DND-41 (cell line): ENCODE results near the gene TUBGCP3.

Source experiments
- EZH2 ChIP-seq: IDR thresholded peaks from 3 replicates; pipeline ENCODE4 v1.6.1; 2012; ENCODE audit warnings: borderline replicate concordance, low read depth, mild to moderate bottlenecking, moderate library complexity, low read length, inconsistent platforms; ENCODE audit not compliant: severe bottlenecking
- TF ChIP-seq, protein P1 (sequence below): IDR thresholded peaks from 2 replicates; pipeline ENCODE4 v1.5.1; 2012; ENCODE audit warnings: borderline replicate concordance, low read length, moderate library complexity, mild to moderate bottlenecking; ENCODE audit not compliant: poor library complexity, severe bottlenecking; ENCODE audit errors: extremely low read depth

DNA sequence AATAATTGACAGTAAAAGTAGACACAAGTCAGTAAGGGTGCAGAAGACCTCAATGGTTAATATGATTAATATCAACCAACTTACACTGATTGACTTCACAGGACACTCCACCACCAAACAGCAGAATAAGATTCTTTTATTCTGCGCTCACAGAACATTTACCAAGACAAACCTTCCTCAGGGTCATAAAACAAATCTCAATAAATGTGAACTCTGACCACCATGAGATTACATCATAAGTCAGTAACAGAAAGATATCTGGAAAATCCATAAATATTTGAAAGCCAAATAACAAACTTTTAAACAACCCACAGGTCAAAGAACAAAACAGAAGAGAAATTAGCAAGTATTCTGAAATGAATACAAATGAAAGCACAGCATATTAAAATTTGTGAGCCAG, 112.1 kb downstream of the TUBGCP3 start:
- TF ChIP-seq, protein P1, sequence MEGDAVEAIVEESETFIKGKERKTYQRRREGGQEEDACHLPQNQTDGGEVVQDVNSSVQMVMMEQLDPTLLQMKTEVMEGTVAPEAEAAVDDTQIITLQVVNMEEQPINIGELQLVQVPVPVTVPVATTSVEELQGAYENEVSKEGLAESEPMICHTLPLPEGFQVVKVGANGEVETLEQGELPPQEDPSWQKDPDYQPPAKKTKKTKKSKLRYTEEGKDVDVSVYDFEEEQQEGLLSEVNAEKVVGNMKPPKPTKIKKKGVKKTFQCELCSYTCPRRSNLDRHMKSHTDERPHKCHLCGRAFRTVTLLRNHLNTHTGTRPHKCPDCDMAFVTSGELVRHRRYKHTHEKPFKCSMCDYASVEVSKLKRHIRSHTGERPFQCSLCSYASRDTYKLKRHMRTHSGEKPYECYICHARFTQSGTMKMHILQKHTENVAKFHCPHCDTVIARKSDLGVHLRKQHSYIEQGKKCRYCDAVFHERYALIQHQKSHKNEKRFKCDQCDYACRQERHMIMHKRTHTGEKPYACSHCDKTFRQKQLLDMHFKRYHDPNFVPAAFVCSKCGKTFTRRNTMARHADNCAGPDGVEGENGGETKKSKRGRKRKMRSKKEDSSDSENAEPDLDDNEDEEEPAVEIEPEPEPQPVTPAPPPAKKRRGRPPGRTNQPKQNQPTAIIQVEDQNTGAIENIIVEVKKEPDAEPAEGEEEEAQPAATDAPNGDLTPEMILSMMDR = no peak
- no peak for TF ChIP-seq EZH2
